Measurements from ENCODE around the gene SDCCAG8.

Gene SDCCAG8

GRCh38 chr1:243431591-243431990 is 175.8 kb downstream of the SDCCAG8 start:
- no peak for DNase-seq

- no peak for DNase-seq
These were observed 176.3 kb downstream of the SDCCAG8 start for GRCh38 chr1:243432136-243432535.

GRCh38 chr1:243433737-243434370 is 178.0 kb downstream of the SDCCAG8 start:
- DNase-seq, result no peak

GRCh38 chr1:243434594-243434993 is 178.8 kb downstream of the SDCCAG8 start:
- DNase-seq, result no peak

GRCh38 chr1:243435836-243436235 is 180.0 kb downstream of the SDCCAG8 start:
- no peak for DNase-seq

GRCh38 chr1:243438146-243438545 is 182.3 kb downstream of the SDCCAG8 start:
- no peak for DNase-seq

GRCh38 chr1:243438815-243439214 is 183.0 kb downstream of the SDCCAG8 start:
- DNase-seq, result no peak

- no peak for DNase-seq
These were observed 184.6 kb downstream of the SDCCAG8 start for GRCh38 chr1:243440406-243440805.

- DNase-seq, result no peak
These were observed 185.8 kb downstream of the SDCCAG8 start for GRCh38 chr1:243441601-243442000.

GRCh38 chr1:243443557-243443956 is 187.7 kb downstream of the SDCCAG8 start:
- no peak for DNase-seq

GRCh38 chr1:243447347-243447746 is 191.5 kb downstream of the SDCCAG8 start:
- DNase-seq, result no peak

- no peak for DNase-seq
These were observed 192.0 kb downstream of the SDCCAG8 start for GRCh38 chr1:243447844-243448243.

GRCh38 chr1:243449373-243449772 is 193.5 kb downstream of the SDCCAG8 start:
- DNase-seq, result no peak

GRCh38 chr1:243452092-243452491 is 196.3 kb downstream of the SDCCAG8 start:
- DNase-seq, result no peak

- DNase-seq, result no peak
These were observed 198.6 kb downstream of the SDCCAG8 start for GRCh38 chr1:243454328-243454997.

- DNase-seq, result no peak
These were observed 200.2 kb downstream of the SDCCAG8 start for GRCh38 chr1:243455760-243456651.

GRCh38 chr1:243457363-243457982 is 201.6 kb downstream of the SDCCAG8 start:
- DNase-seq, result no peak

GRCh38 chr1:243459059-243459458 is 203.2 kb downstream of the SDCCAG8 start:
- no peak for DNase-seq

GRCh38 chr1:243461700-243462099 is 205.9 kb downstream of the SDCCAG8 start:
- no peak for DNase-seq

GRCh38 chr1:243462929-243463697 is 207.3 kb downstream of the SDCCAG8 start:
- no peak for DNase-seq

- no peak for DNase-seq
These were observed 209.2 kb downstream of the SDCCAG8 start for GRCh38 chr1:243465081-243465480.

GRCh38 chr1:243465738-243466137 is 209.9 kb downstream of the SDCCAG8 start:
- DNase-seq, result no peak
